Lung (tissue), 12 donors: Measurements from ENCODE around the gene MYH14. TPM values are rescaled to one million over a fixed set of nuclear protein-coding genes. Genes with fewer than 3 reads are reported as not detected.

Experiments
- ATAC-seq: fragments of 200-7000 bp; cut with Tn5 transposase; one replicate; pipeline ENCODE4 v1.9.1; 2020; ENCODE audit warnings: moderate number of reproducible peaks; ENCODE audit not compliant: insufficient read depth, low FRiP score
- DNase-seq, 3 donors: peaks; one replicate each; pipeline ENCODE4 v3.0.0-alpha.2; 2013 to 2017
- H3K27ac ChIP-seq, 2 donors: one replicate each; pipeline ENCODE4 v1.5.1; 2013; ENCODE audit warnings: mild to moderate bottlenecking in 2 of 2, moderate library complexity in 2 of 2, control low read depth in 1 of 2, inconsistent platforms in 1 of 2, low read depth in 1 of 2, low read length in 1 of 2
- H3K27me3 ChIP-seq, 3 donors: one replicate each; pipeline ENCODE4 v1.5.1; 2013; ENCODE audit warnings: low read length in 2 of 3; ENCODE audit not compliant: control insufficient read depth in 3 of 3, insufficient read depth in 3 of 3
- H3K36me3 ChIP-seq, 4 donors: one replicate each; pipeline ENCODE4 v1.5.1; 2013; ENCODE audit warnings: low read length in 4 of 4, mild to moderate bottlenecking in 1 of 4, moderate library complexity in 1 of 4; ENCODE audit not compliant: control insufficient read depth in 4 of 4, insufficient read depth in 4 of 4
- H3K4me1 ChIP-seq, 5 donors: one replicate each; pipeline ENCODE4 v1.5.1; 2013; ENCODE audit warnings: low read length in 5 of 5, mild to moderate bottlenecking in 2 of 5, moderate library complexity in 1 of 5; ENCODE audit not compliant: control insufficient read depth in 5 of 5, insufficient read depth in 5 of 5
- H3K4me3 ChIP-seq: one replicate; pipeline ENCODE4 v1.5.1; 2013; ENCODE audit warnings: mild to moderate bottlenecking, control low read depth, moderate library complexity
- H3K9ac ChIP-seq, 2 donors: one replicate each; pipeline ENCODE4 v1.5.1; 2013; ENCODE audit warnings: low read length in 2 of 2, control low read depth in 1 of 2; ENCODE audit not compliant: insufficient read depth in 1 of 2
- H3K9me3 ChIP-seq, 4 donors: one replicate each; pipeline ENCODE4 v1.5.1; 2013; ENCODE audit warnings: low read length in 3 of 4, mild to moderate bottlenecking in 1 of 4, moderate library complexity in 1 of 4; ENCODE audit not compliant: control insufficient read depth in 4 of 4, insufficient read depth in 3 of 4
- CTCF ChIP-seq: IDR thresholded peaks from 2 replicates; pipeline ENCODE4 v1.5.1; 2012; ENCODE audit warnings: mild to moderate bottlenecking; ENCODE audit errors: control extremely low read depth, extremely low read depth
- WGBS, 2 donors: extraction: QIAGEN DNeasy Blood & Tissue Kit; methylation state at CpG; one replicate each; pipeline ENCODE4 v1.1.7; 2013; 5-methylcytosine and 5-hydroxymethylcytosine counted together
- polyA plus RNA-seq, 2 donors: library from polyadenylated mRNA; stranded (reverse); fragments of 200-250 nt; gene quantifications; one replicate each; pipeline ENCODE4 v1.2.1, GENCODE V29; 2013
- total RNA-seq, 2 donors: library from RNA; depleted of rRNA in 1 of 2; stranded (reverse); fragments of >200 nt in 1 of 2; gene quantifications; one replicate each; pipeline ENCODE4 v1.2.1, GENCODE V29; 2014 to 2021
- donor health status: control.
- donor health status: control.
- donor health status: Bipolar disorder and iron deficiency.
- donor health status: healthy.
- donor health status: DM: yes; HTN: yes; CAD: no.

MYH14 gene
- total and polyA plus RNA-seq, 4 donors = 48.3 to 159 (median 98.6) TPM

GRCh38 chr19:50175924-50176323 lies 27.5 kb upstream of the MYH14 start:
- TF ChIP-seq CTCF = no peak
- H3K9ac ChIP-seq = no peak overlapping the region
- H3K4me1 ChIP-seq = no peaks in the 10 kb centered on the region
- WGBS, 2 donors = 85 to 90% methylated on average over 10 of the region's 10 CpGs
- no peak overlapping the region for H3K4me3 ChIP-seq
- H3K27me3 ChIP-seq = no peaks in the 10 kb centered on the region
- no peak overlapping the region for H3K27ac ChIP-seq
- ATAC-seq = no peak
- peaks cover 0 to 2% (median 0%) of the 10 kb centered on the region in 4 donors for H3K9me3 ChIP-seq
- no peaks in the 10 kb centered on the region for H3K36me3 ChIP-seq
- no peak for DNase-seq

GRCh38 chr19:50176775-50177174 lies 26.6 kb upstream of the MYH14 start:
- DNase-seq = no peak
- Histone ChIP-seq H3K4me3 (no peak overlapping the region), H3K4me1 (no peaks in the 10 kb centered on the region), H3K27ac (no peak overlapping the region), H3K9ac (no peak overlapping the region), H3K36me3 (no peaks in the 10 kb centered on the region), H3K9me3 (peaks cover 0 to 2% (median 0%) of the 10 kb centered on the region in 4 donors), H3K27me3 (no peaks in the 10 kb centered on the region)
- no peak for TF ChIP-seq CTCF
- ATAC-seq = no peak
- WGBS, 2 donors = 89% methylated on average over 9 of the region's 9 CpGs

GRCh38 chr19:50178320-50178719 lies 25.1 kb upstream of the MYH14 start:
- Histone ChIP-seq H3K27me3 (no peaks in the 10 kb centered on the region), H3K4me1 (no peaks in the 10 kb centered on the region), H3K9ac (no peak overlapping the region), H3K27ac (no peak overlapping the region), H3K9me3 (peaks cover 0 to 2% (median 0%) of the 10 kb centered on the region in 4 donors), H3K4me3 (no peak overlapping the region), H3K36me3 (no peaks in the 10 kb centered on the region)
- no peak for ATAC-seq
- no peak for DNase-seq
- TF ChIP-seq CTCF = no peak
- 74 to 77% methylated on average over 1 of the region's 1 CpG for WGBS, 2 donors

- Histone ChIP-seq H3K27ac (no peak overlapping the region), H3K9me3 (peaks cover 0 to 2% (median 0%) of the 10 kb centered on the region in 4 donors), H3K4me1 (peaks cover 0 to under 1% (median 0%) of the 10 kb centered on the region in 5 donors), H3K27me3 (no peaks in the 10 kb centered on the region), H3K9ac (no peak overlapping the region), H3K36me3 (no peaks in the 10 kb centered on the region), H3K4me3 (no peak overlapping the region)
- WGBS, 2 donors = 58 to 68% methylated on average over 9 of the region's 9 CpGs
- DNase-seq = no peak
- no peak for ATAC-seq
- TF ChIP-seq CTCF = no peak
These were observed 24.4 kb upstream of the MYH14 start for GRCh38 chr19:50178859-50179537.
